OCI-LY7 (cell line): ENCODE results near the gene TMEM168.
A peak's percentile ranks its signal among the peaks of the same experiment; 100 is the strongest.

Experiments used
- CTCF ChIP-seq: fragments of 200-600 bp; sonication (generic); conservative IDR thresholded peaks from 2 replicates; pipeline ENCODE4 v1.5.1; 2014; ENCODE audit warnings: mild to moderate bottlenecking, antibody characterized with exemption, low read length, moderate library complexity, mixed read lengths
- EZH2phosphoT487 ChIP-seq: fragments of 200-600 bp; sonication (generic); IDR thresholded peaks from 2 replicates; pipeline ENCODE4 v1.6.1; 2018; ENCODE audit warnings: low read depth, borderline replicate concordance, mild to moderate bottlenecking, mixed run types, antibody characterized with exemption, low read length, moderate library complexity, mixed read lengths

DNA sequence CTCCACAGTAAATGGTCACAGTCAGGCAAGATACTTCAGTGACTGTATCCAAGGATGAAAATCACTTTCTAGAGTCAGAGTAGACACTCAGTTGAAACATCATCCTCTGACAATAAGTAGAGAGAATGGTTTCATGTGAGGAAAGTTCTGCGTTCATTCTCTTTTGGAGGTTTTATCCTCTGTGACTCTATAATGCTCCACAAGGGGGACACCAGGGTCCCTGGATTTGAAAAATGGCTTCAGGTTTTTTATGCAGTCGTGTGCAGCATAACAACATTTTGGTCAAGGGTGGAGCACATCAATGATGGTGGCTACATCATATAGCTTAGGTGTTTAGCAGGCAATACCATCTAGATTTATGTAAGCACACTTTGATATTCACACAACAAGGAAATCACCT, 40.4 kb downstream of the TMEM168 start:
- TF ChIP-seq CTCF (peak; percentile 44; the same call in 1 of the 2 replicates), EZH2phosphoT487 (no peak)
